ENCODE measurements around the gene HDAC3.

HDAC3 gene

GRCh38 chr5:141630570-141631140 lies 6.0 kb downstream of the HDAC3 start:
- no peak for DNase-seq (ENCODE audit: low read depth)
- TF ChIP-seq, protein P1, sequence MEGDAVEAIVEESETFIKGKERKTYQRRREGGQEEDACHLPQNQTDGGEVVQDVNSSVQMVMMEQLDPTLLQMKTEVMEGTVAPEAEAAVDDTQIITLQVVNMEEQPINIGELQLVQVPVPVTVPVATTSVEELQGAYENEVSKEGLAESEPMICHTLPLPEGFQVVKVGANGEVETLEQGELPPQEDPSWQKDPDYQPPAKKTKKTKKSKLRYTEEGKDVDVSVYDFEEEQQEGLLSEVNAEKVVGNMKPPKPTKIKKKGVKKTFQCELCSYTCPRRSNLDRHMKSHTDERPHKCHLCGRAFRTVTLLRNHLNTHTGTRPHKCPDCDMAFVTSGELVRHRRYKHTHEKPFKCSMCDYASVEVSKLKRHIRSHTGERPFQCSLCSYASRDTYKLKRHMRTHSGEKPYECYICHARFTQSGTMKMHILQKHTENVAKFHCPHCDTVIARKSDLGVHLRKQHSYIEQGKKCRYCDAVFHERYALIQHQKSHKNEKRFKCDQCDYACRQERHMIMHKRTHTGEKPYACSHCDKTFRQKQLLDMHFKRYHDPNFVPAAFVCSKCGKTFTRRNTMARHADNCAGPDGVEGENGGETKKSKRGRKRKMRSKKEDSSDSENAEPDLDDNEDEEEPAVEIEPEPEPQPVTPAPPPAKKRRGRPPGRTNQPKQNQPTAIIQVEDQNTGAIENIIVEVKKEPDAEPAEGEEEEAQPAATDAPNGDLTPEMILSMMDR (IDR thresholded peaks at IDR 0.05; ENCODE audit: control insufficient read depth, insufficient read depth, low read depth, low read length, missing control alignments) = no peak

DNA sequence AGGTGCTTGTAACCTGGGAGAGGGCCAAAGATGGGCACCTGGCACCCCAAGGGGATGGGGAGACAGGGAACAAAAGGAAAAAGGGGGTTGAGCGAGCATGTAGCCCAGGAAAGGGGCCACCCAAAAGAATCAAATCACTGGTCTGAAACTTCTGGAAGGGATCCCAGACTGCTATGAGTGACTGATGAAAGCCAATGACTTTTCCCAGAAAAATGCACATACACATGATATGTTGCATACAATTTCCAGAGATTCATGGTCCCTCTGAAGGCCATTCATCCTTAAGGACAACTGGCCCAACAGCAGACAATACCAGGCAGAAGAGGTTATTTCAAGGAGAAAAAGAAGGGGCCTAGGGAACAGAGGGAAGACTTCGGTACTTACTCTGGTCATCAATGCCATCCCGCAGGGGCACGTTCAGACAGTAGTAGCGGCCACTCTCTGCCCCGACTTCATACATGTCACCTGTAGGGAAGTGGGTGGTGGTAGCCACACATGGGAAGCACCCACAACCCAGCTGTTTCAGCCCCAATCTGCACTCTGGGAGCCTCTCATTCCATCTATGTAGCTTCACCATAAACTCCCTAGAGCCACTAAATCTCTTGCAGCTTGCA lies 8.4 kb downstream of the HDAC3 start:
- H3K4me3 ChIP-seq (ENCODE audit: control insufficient read depth, low read depth, low read length) = no peak overlapping the region
- TF ChIP-seq, protein P1 (IDR thresholded peaks at IDR 0.05; ENCODE audit: control insufficient read depth, insufficient read depth, low read depth, low read length, missing control alignments) = no peak
- DNase-seq (ENCODE audit: low read depth) = no peak

More at GRCh38 chr5:141630570-141631140, 6.0 kb downstream of the HDAC3 start:
- H3K4me3 ChIP-seq (ENCODE audit: control insufficient read depth, low read depth, low read length) = no peak overlapping the region

DNA sequence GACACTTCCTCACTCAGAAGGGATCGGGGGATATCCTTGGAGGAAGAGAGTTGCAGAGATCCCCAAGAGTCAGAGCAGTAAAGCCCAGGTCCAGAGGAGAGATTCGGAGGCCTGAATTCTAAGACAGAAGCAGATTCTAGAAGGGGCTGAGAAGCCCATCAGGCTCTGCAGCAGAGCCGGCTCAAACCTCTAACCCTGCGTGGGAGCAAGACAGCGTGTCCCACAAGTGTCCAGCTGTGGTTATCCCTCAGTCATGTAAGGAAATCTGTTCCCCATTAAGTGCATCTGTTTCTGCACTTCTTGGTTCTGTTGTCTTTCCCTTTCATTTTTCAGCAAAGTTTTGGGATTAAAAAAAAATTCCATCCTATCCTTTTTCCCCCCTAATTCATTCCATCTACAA lies 13.0 kb downstream of the HDAC3 start:
- no peak overlapping the region for H3K4me3 ChIP-seq (ENCODE audit: control insufficient read depth, low read depth, low read length)
- DNase-seq (ENCODE audit: low read depth) = no peak
- TF ChIP-seq, protein P1 (IDR thresholded peaks at IDR 0.05; ENCODE audit: control insufficient read depth, insufficient read depth, low read depth, low read length, missing control alignments) = no peak

DNA sequence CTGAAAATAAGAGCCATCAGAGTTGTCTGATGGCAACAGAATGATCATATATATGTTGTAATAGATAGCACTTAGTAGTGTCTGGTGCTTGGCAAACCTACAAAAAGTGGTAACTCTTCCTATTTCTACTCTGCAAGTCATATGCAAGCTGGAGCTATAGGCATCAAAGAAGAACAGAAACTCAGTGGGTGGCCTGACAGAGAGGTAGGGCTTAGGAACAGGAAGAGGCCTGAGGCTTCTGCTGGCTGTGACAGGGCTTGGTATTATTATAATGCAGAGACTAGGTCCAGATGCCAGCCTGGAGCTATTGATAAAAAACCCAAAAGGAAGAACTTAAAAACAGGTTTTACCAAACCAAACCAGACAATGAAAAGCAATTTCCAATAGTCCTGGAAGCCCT lies 13.5 kb downstream of the HDAC3 start:
- no peak overlapping the region for H3K4me3 ChIP-seq (ENCODE audit: control insufficient read depth, low read depth, low read length)
- TF ChIP-seq, protein P1 (IDR thresholded peaks at IDR 0.05; ENCODE audit: control insufficient read depth, insufficient read depth, low read depth, low read length, missing control alignments) = no peak

DNA sequence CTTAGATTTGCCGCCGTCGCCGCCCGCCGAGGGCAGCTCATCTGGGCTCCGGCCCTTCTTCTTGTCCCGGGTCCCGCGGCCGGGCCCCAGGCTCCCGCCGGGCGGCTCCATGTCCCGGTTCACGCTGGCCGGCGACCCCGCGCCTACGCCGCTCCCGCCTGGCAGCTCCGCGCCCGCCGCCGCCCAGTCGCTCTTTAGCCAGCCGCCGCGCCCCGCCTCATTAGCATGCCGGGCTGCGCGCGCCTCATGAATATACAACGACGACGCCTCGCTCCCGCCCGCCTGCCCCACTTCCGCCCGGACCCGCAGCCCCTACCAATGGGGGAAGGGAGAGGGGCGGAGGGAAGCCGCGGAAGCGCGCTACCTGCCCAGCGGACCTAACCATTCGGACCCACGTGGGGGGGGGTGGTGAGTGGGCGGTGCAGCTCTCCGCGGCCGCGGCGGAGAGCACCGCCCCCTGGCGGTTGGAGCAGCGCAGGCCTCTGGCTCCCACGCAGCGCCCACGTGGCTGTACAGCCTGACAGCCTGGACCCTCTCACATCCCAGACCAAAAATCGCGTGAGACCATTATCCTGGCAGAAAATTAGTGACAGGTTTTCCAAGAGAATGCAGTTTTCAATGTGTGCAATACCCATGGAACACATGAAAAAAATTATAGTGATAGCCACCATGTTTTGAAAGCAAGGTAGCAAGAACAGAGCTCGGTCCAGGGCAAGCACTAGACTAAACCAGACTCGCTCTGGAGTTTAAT lies 17.7 kb downstream of the HDAC3 start, which contains the start of gene DIAPH1:
Gene DIAPH1 (minus strand): TSS at position 197 of the 751 bp plus-strand sequence. CDS start 86 bp downstream, at position 111.
- TF ChIP-seq, protein P1 (IDR thresholded peaks at IDR 0.05; ENCODE audit: control insufficient read depth, insufficient read depth, low read depth, low read length, missing control alignments) = peak; percentile 95
- peak; percentile 67 for DNase-seq (ENCODE audit: low read depth)

More for the DNA sequence above, 13.5 kb downstream of the HDAC3 start:
- DNase-seq (ENCODE audit: low read depth) = no peak

DNA sequence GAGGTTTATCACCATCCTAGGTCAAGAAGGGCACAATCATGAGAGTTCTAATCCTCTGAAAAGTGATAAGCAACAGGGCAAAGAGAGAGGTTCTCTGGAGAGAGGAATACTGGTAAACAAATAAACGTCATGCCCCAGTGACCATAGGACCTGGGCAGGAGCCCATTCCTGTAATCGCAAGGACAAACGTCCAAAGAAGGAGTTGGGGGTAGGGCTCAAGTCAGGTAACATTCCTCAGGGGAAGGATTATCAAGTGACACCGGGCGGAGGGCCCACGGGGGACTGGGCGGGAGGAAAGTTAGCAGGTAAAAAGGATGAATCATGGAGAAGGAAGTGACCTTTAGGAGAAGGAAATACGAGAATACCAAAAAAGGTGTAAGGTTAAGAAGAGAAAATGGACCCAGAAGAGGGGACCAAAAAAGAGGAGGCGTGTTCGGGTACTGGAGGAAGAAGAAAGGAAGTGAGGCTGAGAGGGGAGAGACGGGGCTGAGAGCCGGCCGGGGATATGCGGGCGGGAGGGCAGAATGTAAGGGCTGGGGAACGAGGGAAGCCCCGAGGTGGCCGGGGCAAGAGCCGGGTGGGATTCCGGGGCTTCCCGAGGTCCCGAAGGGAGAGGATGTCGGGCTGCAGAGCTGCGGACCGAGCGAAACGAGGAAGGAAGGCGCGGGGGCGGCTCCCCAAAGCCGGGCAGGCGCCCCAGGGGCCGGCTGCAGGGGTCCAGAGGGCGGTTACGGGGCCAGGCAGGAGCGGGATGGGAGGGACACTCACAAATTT lies 18.4 kb downstream of the HDAC3 start:
- TF ChIP-seq, protein P1 (IDR thresholded peaks at IDR 0.05; ENCODE audit: control insufficient read depth, insufficient read depth, low read depth, low read length, missing control alignments) = no peak
- peak overlapping the region; percentile 63 for H3K4me3 ChIP-seq (ENCODE audit: control insufficient read depth, low read depth, low read length)
- DNase-seq (ENCODE audit: low read depth) = no peak

More for the DNA sequence above, 17.7 kb downstream of the HDAC3 start, which contains the start of gene DIAPH1:
- peak within 1 kb of the TSS; percentile 63 for H3K4me3 ChIP-seq (ENCODE audit: control insufficient read depth, low read depth, low read length)

Data from AG09309 (cell line).